ENCODE data around the gene KRI1. TPM values are rescaled to one million over a fixed set of nuclear protein-coding genes. Genes with fewer than 3 reads are reported as not detected.

Gene KRI1
- total and polyA plus RNA-seq, 4 donors, result 12.8 to 26.0 (median 19.1) TPM

GRCh38 chr19:10604460-10604980 lies 38.7 kb upstream of the KRI1 start:
- Histone ChIP-seq H3K27ac (ENCODE audit: low read depth in 1 of 2, low read length in 1 of 2) (peak overlapping the region; percentile 93 to 99), H3K4me3 (no peak overlapping the region), H3K9me3 (ENCODE audit: control insufficient read depth in 4 of 4, insufficient read depth in 3 of 4, low read length in 3 of 4) (peaks cover 0 to 2% (median 0%) of the 10 kb centered on the region in 4 donors), H3K36me3 (ENCODE audit: control insufficient read depth in 4 of 4, insufficient read depth in 4 of 4, low read length in 4 of 4) (peaks cover 0 to 6% (median 0%) of the 10 kb centered on the region in 4 donors), H3K27me3 (ENCODE audit: control insufficient read depth in 3 of 3, insufficient read depth in 3 of 3, low read length in 2 of 3) (no peaks in the 10 kb centered on the region), H3K9ac (ENCODE audit: insufficient read depth in 1 of 2, low read length in 2 of 2) (no peak overlapping the region), H3K4me1 (ENCODE audit: control insufficient read depth in 5 of 5, insufficient read depth in 5 of 5, low read length in 5 of 5) (peaks cover 2 to 14% (median 4%) of the 10 kb centered on the region in 5 donors)
- DNase-seq (no peak), ATAC-seq (ENCODE audit: insufficient read depth, low FRiP score) (no peak)
- 21 to 40% methylated on average over 9 of the region's 9 CpGs for WGBS, 2 donors
- no peak for TF ChIP-seq CTCF (IDR thresholded peaks at IDR 0.05; ENCODE audit: control extremely low read depth, extremely low read depth)

GRCh38 chr19:10603873-10604459 lies 38.2 kb upstream of the KRI1 start:
- H3K9ac ChIP-seq (ENCODE audit: insufficient read depth in 1 of 2, low read length in 2 of 2), result peak overlapping the region; percentile 6 to 73
- H3K4me3 ChIP-seq, result peak overlapping the region; percentile 16
- TF ChIP-seq CTCF (IDR thresholded peaks at IDR 0.05; ENCODE audit: control extremely low read depth, extremely low read depth), result no peak
- no peaks in the 10 kb centered on the region for H3K27me3 ChIP-seq (ENCODE audit: control insufficient read depth in 3 of 3, insufficient read depth in 3 of 3, low read length in 2 of 3)
- DNase-seq, result peak in 2 of 3 donors; percentile 34 to 50
- H3K27ac ChIP-seq (ENCODE audit: low read depth in 1 of 2, low read length in 1 of 2), result peak overlapping the region; percentile 93 to 99
- H3K4me1 ChIP-seq (ENCODE audit: control insufficient read depth in 5 of 5, insufficient read depth in 5 of 5, low read length in 5 of 5), result peaks cover 2 to 14% (median 4%) of the 10 kb centered on the region in 5 donors
- peaks cover 0 to 6% (median 0%) of the 10 kb centered on the region in 4 donors for H3K36me3 ChIP-seq (ENCODE audit: control insufficient read depth in 4 of 4, insufficient read depth in 4 of 4, low read length in 4 of 4)
- WGBS, 2 donors, result 8 to 15% methylated on average over 9 of the region's 9 CpGs
- no peak for ATAC-seq (ENCODE audit: insufficient read depth, low FRiP score)
- peaks cover 0 to 2% (median 0%) of the 10 kb centered on the region in 4 donors for H3K9me3 ChIP-seq (ENCODE audit: control insufficient read depth in 4 of 4, insufficient read depth in 3 of 4, low read length in 3 of 4)

- peaks cover 0 to 6% (median 0%) of the 10 kb centered on the region in 4 donors for H3K36me3 ChIP-seq (ENCODE audit: control insufficient read depth in 4 of 4, insufficient read depth in 4 of 4, low read length in 4 of 4)
- no peak for ATAC-seq (ENCODE audit: insufficient read depth, low FRiP score)
- 5 to 6% methylated on average over 19 of the region's 19 CpGs for WGBS, 2 donors
- peak overlapping the region; percentile 97 for H3K4me3 ChIP-seq
- H3K4me1 ChIP-seq (ENCODE audit: control insufficient read depth in 5 of 5, insufficient read depth in 5 of 5, low read length in 5 of 5), result peaks cover 2 to 14% (median 4%) of the 10 kb centered on the region in 5 donors
- peak overlapping the region; percentile 93 to 99 for H3K27ac ChIP-seq (ENCODE audit: low read depth in 1 of 2, low read length in 1 of 2)
- TF ChIP-seq CTCF (IDR thresholded peaks at IDR 0.05; ENCODE audit: control extremely low read depth, extremely low read depth), result no peak
- peak overlapping the region; percentile 73 to 88 for H3K9ac ChIP-seq (ENCODE audit: insufficient read depth in 1 of 2, low read length in 2 of 2)
- H3K27me3 ChIP-seq (ENCODE audit: control insufficient read depth in 3 of 3, insufficient read depth in 3 of 3, low read length in 2 of 3), result no peaks in the 10 kb centered on the region
- DNase-seq, result peak; percentile 62 to 78 (median 73)
- peaks cover 0 to 2% (median 0%) of the 10 kb centered on the region in 4 donors for H3K9me3 ChIP-seq (ENCODE audit: control insufficient read depth in 4 of 4, insufficient read depth in 3 of 4, low read length in 3 of 4)
These were observed 37.5 kb upstream of the KRI1 start for GRCh38 chr19:10603084-10603872.

All from lung (tissue), 12 donors.